ENCODE measurements around the gene DPP4.

DNA sequence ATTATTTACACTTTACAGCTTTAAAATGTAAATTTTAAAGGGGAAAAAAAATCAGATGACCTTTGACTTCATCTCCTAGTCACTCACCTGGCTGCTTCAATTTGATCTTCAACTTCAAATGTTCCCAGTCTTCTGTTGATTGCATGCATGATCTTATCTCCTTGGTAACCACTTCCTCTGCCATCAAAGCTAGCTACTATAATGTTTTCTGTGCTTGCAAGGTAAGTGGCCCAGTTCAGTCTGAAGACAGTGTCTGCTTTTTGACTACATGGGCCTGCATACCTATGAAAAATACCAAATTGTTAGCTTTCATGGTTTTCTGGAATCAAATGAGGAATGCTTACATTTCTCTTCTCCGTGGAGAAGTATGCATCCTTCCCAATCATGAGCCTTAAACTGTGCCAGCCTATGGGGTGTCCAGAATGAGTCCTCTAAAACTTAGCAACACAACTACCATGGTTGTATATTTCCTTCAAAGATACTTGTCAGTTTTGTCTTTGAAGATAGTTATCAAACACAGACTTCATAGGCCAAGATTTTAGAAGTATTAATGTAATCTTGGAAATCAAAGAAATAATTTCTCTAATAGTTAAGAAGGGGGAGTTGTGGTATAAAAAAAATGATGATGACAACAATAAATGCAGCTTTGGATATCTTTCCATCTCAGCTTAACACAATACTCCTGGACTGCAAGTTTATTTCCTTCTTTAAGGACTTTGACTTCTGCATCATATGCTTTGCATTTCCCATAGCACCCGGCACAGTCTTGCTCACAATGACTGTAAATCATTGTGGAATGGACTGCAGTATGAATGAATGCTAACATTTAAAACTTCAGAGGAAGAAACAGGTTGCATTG is 62.1 kb downstream of the DPP4 start:
- TF ChIP-seq EZH2phosphoT487 (IDR thresholded peaks at IDR 0.05) (no peak), EZH2 (IDR thresholded peaks at IDR 0.05) (no peak)
- TF ChIP-seq, protein P1, sequence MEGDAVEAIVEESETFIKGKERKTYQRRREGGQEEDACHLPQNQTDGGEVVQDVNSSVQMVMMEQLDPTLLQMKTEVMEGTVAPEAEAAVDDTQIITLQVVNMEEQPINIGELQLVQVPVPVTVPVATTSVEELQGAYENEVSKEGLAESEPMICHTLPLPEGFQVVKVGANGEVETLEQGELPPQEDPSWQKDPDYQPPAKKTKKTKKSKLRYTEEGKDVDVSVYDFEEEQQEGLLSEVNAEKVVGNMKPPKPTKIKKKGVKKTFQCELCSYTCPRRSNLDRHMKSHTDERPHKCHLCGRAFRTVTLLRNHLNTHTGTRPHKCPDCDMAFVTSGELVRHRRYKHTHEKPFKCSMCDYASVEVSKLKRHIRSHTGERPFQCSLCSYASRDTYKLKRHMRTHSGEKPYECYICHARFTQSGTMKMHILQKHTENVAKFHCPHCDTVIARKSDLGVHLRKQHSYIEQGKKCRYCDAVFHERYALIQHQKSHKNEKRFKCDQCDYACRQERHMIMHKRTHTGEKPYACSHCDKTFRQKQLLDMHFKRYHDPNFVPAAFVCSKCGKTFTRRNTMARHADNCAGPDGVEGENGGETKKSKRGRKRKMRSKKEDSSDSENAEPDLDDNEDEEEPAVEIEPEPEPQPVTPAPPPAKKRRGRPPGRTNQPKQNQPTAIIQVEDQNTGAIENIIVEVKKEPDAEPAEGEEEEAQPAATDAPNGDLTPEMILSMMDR (IDR thresholded peaks at IDR 0.05), result no peak

Data from neural progenitor cell (in vitro differentiated cells).